GM12878 (cell line): ENCODE measurements around the gene PHACTR3. TPM values are rescaled to one million over a fixed set of nuclear protein-coding genes. Genes with fewer than 3 reads are reported as not detected.

Experiments
- ATAC-seq: fragments of 200-7000 bp; cut with Tn5 transposase; 3 replicates; pipeline ENCODE4 v1.9.1; 2020; ENCODE audit warnings: mild to moderate bottlenecking, moderate library complexity
- BruUV-seq: library from RNA; stranded (reverse); fragments of 400-500 nt; replicated peaks from 2 replicates; lab custom pipeline; 2021; lab: Mats Ljungman, UMichigan
- CTCF ChIA-PET: fragments of 300-600 bp; sonication (Branson Sonifier 250); formaldehyde crosslinking; extraction: SDS; loops from one replicate; lab custom pipeline; 2021; ENCODE audit warnings: inconsistent platforms; lab: Yijun Ruan, JAX
- POLR2A ChIA-PET: fragments of 350-600 bp; formaldehyde crosslinking; extraction: SDS; loops from one replicate; lab custom pipeline; 2021; ENCODE audit warnings: inconsistent platforms; lab: Charles Lee
- RAD21 ChIA-PET: fragments of 300-600 bp; sonication (Branson Sonifier 250); formaldehyde crosslinking; loops from one replicate; lab custom pipeline; 2023; ENCODE audit warnings: antibody characterized with exemption; ENCODE audit not compliant: unreplicated experiment; lab: Charles Lee
- SMC1A ChIA-PET: fragments of 300-600 bp; sonication (Branson Sonifier 250); formaldehyde crosslinking; loops from one replicate; lab custom pipeline; 2023; ENCODE audit not compliant: unreplicated experiment, uncharacterized antibody; lab: Charles Lee
- DNase-seq: peaks from one replicate; pipeline ENCODE4 v3.0.0-alpha.2; 2011; ENCODE audit warnings: low read depth, low spot score
- FAIRE-seq: peaks from 3 replicates; lab custom pipeline; 2011; peaks lifted over from hg19 to GRCh38; lab: Jason Lieb, UNC
- H2AFZ ChIP-seq: 2 replicates; pipeline ENCODE4 v1.6.0; 2011; ENCODE audit warnings: low read depth, low read length, control low read depth; ENCODE audit not compliant: control insufficient read depth
- H3K27ac ChIP-seq: 2 replicates; pipeline ENCODE4 v1.5.1; 2011; ENCODE audit warnings: control low read depth; ENCODE audit not compliant: control insufficient read depth, insufficient read depth
- H3K27me3 ChIP-seq, 2 experiments: replicated peaks in 1 of 2; 2 replicates each; pipeline versions ENCODE4 v1.6.0 to v1.6.1; 2011; ENCODE audit warnings: low read length in 1 of 2; ENCODE audit not compliant: control insufficient read depth in 2 of 2, insufficient read depth in 2 of 2
- H3K36me3 ChIP-seq, 2 experiments: 2 replicates each; pipeline ENCODE4 v1.5.1; 2011; ENCODE audit warnings: low read length in 1 of 2; ENCODE audit not compliant: control insufficient read depth in 2 of 2, insufficient read depth in 2 of 2
- H3K4me1 ChIP-seq: 2 replicates; pipeline ENCODE4 v1.6.1; 2011; ENCODE audit warnings: mild to moderate bottlenecking, low read length, moderate library complexity, mixed read lengths; ENCODE audit not compliant: control insufficient read depth, insufficient read depth
- H3K4me2 ChIP-seq: 2 replicates; pipeline ENCODE4 v1.6.0; 2011; ENCODE audit warnings: control low read depth; ENCODE audit not compliant: control insufficient read depth, insufficient read depth
- H3K4me3 ChIP-seq: fragments of 200-600 bp; sonication (generic); 2 replicates; pipeline ENCODE4 v1.5.1; 2016
- H3K79me2 ChIP-seq: 2 replicates; pipeline ENCODE4 v1.6.0; 2011; ENCODE audit warnings: low read length; ENCODE audit not compliant: control insufficient read depth, insufficient read depth
- H3K9ac ChIP-seq: 2 replicates; pipeline ENCODE4 v1.8.0; 2011; ENCODE audit warnings: low read length, control low read depth, mixed read lengths; ENCODE audit not compliant: control insufficient read depth, insufficient read depth
- H3K9me3 ChIP-seq: replicated peaks from 3 replicates; pipeline ENCODE4 v1.5.1; 2011; ENCODE audit warnings: mild to moderate bottlenecking, low read length; ENCODE audit not compliant: control insufficient read depth, insufficient read depth
- H4K20me1 ChIP-seq: 2 replicates; pipeline ENCODE4 v1.6.0; 2011; ENCODE audit not compliant: control insufficient read depth, insufficient read depth
- BMI1 ChIP-seq: fragments of 450-650 bp; IDR thresholded peaks from 2 replicates; pipeline ENCODE4 v1.6.1; 2016; ENCODE audit warnings: mild to moderate bottlenecking, moderate library complexity, borderline replicate concordance
- E4F1 ChIP-seq: fragments of 450-650 bp; IDR thresholded peaks from 2 replicates; pipeline ENCODE4 v1.6.1; 2018; ENCODE audit warnings: borderline replicate concordance, mild to moderate bottlenecking; ENCODE audit not compliant: partially characterized antibody
- HDGF ChIP-seq: fragments of 450-650 bp; IDR thresholded peaks from 2 replicates; pipeline ENCODE4 v1.6.1; 2016; ENCODE audit warnings: antibody characterized with exemption
- MEF2B ChIP-seq: fragments of 450-650 bp; IDR thresholded peaks from 2 replicates; pipeline ENCODE4 v1.6.1; 2018; ENCODE audit warnings: mild to moderate bottlenecking, moderate library complexity; ENCODE audit not compliant: partially characterized antibody, poor library complexity, severe bottlenecking
- RUNX3 ChIP-seq: IDR thresholded peaks from 2 replicates; pipeline ENCODE4 v1.6.1; 2012; ENCODE audit warnings: low read length, inconsistent platforms
- SP1 ChIP-seq: IDR thresholded peaks from one replicate; pipeline ENCODE4 v1.6.1; 2011; ENCODE audit warnings: low read depth, low read length
- SUPT20H ChIP-seq: IDR thresholded peaks from 2 replicates; pipeline ENCODE4 v1.6.1; 2011; ENCODE audit warnings: low read depth, mild to moderate bottlenecking, low read length, moderate library complexity, borderline replicate concordance; ENCODE audit not compliant: control insufficient read depth
- YY1 ChIP-seq: IDR thresholded peaks from 2 replicates; pipeline ENCODE4 v1.6.1; 2011; ENCODE audit warnings: low read depth, mild to moderate bottlenecking, low read length
- ZBED1 ChIP-seq: IDR thresholded peaks from 2 replicates; pipeline ENCODE4 v1.6.1; 2016; ENCODE audit warnings: borderline replicate concordance
- ZNF592 ChIP-seq: fragments of 450-650 bp; IDR thresholded peaks from 2 replicates; pipeline ENCODE4 v1.6.1; 2017; ENCODE audit warnings: mild to moderate bottlenecking, moderate library complexity
- WGBS: methylation state at CpG from one replicate; pipeline ENCODE4 v1.1.6; 2016; ENCODE audit warnings: low lambda C conversion rate; ENCODE audit not compliant: insufficient replicate concordance, insufficient coverage; ENCODE audit errors: missing lambda C conversion rate; 5-methylcytosine and 5-hydroxymethylcytosine counted together
- in situ Hi-C: fragments of 300-500 bp; cut with MboI; formaldehyde crosslinking; loops from 9 replicates; pipeline ENCODE4 v1.14.3; 2018; ENCODE audit warnings: mixed read lengths
- intact Hi-C: fragments of 100-400 bp; cut with micrococcal nuclease; formaldehyde crosslinking; loops from one replicate; pipeline ENCODE4 v1.14.2; 2022; ENCODE audit not compliant: unreplicated experiment
- polyA plus RNA-seq, 11 experiments: library from polyadenylated mRNA; depleted of rRNA in 4 of 11; unstranded in 6 of 11; stranded (reverse) in 5 of 11; fragments of >200 nt; fragmentation: Nextera tagmentation in 4 of 11; fragmentation: Illumina TruSeq in 1 of 11; extraction: Ambion mirVana in 4 of 11; extraction: Trizol in 1 of 11; gene quantifications; 1 replicate in 1 of 11; 2 replicates in 10 of 11; pipeline versions ENCODE4 v1.2.1 to v1.2.3, GENCODE V29; 2011 to 2016; ENCODE audit warnings: inconsistent platforms in 2 of 11, missing spikeins in 2 of 11, low read depth in 1 of 11
- total RNA-seq, 4 experiments: library from RNA; depleted of rRNA in 3 of 4; stranded (reverse); fragments of >200 nt in 3 of 4; fragmentation: Illumina TruSeq in 1 of 4; extraction: Trizol in 1 of 4; gene quantifications; 2 replicates each; pipeline versions ENCODE4 v1.2.1 to v1.2.3, GENCODE V29; 2013 to 2021

PHACTR3 gene
- total and polyA plus RNA-seq, 10 of the 15 experiments (the other 5 are each of a cell fraction or from before 2014, with no cell fraction given) = 0.17 to 2.7 (median 0.27) TPM; not detected in 1

- no peak for ATAC-seq
- no TSS peak for BruUV-seq
- no peak for DNase-seq
- intact Hi-C loops = no loop called here
- in situ Hi-C loops = no loop called here
- no peak for FAIRE-seq
- 9% methylated on average over 5 of the region's 5 CpGs for WGBS
- ChIA-PET RAD21 (no interaction called here), CTCF (no interaction called here), SMC1A (no interaction called here), POLR2A (no interaction called here)
- H3K79me2 ChIP-seq = no peaks in the 10 kb centered on the region
- H3K4me3 ChIP-seq = no peak overlapping the region
- no peak for TF ChIP-seq YY1
- no peak for TF ChIP-seq ZBED1
- no peak for TF ChIP-seq HDGF
- TF ChIP-seq ZNF592 = no peak
- TF ChIP-seq BMI1 = no peak
- TF ChIP-seq E4F1 = no peak
- TF ChIP-seq MEF2B = no peak
- no peak for TF ChIP-seq SP1
- no peak for TF ChIP-seq RUNX3
- no peak for TF ChIP-seq SUPT20H
- H4K20me1 ChIP-seq = no peaks in the 10 kb centered on the region
- no peak overlapping the region for H3K9ac ChIP-seq
- H3K4me2 ChIP-seq = no peak overlapping the region
- no peaks in the 10 kb centered on the region for H3K4me1 ChIP-seq
- no peaks in the 10 kb centered on the region for H3K27me3 ChIP-seq
- no peak overlapping the region for H2AFZ ChIP-seq
- no peaks in the 10 kb centered on the region for H3K36me3 ChIP-seq
- H3K9me3 ChIP-seq = no peaks in the 10 kb centered on the region; the same call in 2 of the 3 replicates
- H3K27ac ChIP-seq = no peak overlapping the region
These were observed 46.1 kb downstream of the PHACTR3 start for GRCh38 chr20:59650418-59650817.
